Measurements from ENCODE around the gene PIAS2.

- no peak for TF ChIP-seq HDAC2 (IDR thresholded peaks at IDR 0.05)
- no peak for TF ChIP-seq FOS (IDR thresholded peaks at IDR 0.05; ENCODE audit: extremely low read depth, insufficient read length)
- TF ChIP-seq ATF1 (CRISPR knock-in tag; IDR thresholded peaks at IDR 0.05): no peak
- no peak for TF ChIP-seq ATF1 (tag; IDR thresholded peaks at IDR 0.05)
- TF ChIP-seq ARNT (IDR thresholded peaks at IDR 0.05): no peak
- no peak for TF ChIP-seq MXI1 (IDR thresholded peaks at IDR 0.05; ENCODE audit: low read depth, low read length)
- TF ChIP-seq XRCC3 (IDR thresholded peaks at IDR 0.05): no peak
- TF ChIP-seq L3MBTL2 (IDR thresholded peaks at IDR 0.05): no peak
- TF ChIP-seq DPF2 (IDR thresholded peaks at IDR 0.05): no peak
- TF ChIP-seq CTCF (IDR thresholded peaks at IDR 0.05 in 2 of 3, conservative IDR thresholded peaks at IDR 0.05 in 1 of 3; ENCODE audit: insufficient read depth in 2 of 3, low read depth in 1 of 3, low read length in 3 of 3): no peak
- no peak for TF ChIP-seq SP1 (CRISPR knock-in tag; IDR thresholded peaks at IDR 0.05)
- no peak for TF ChIP-seq RBM39 (optimal IDR thresholded peaks at IDR 0.05; ENCODE audit: low read depth, low read length)
Measured at GRCh38 chr18:46756025-46756558, 161.2 kb downstream of the PIAS2 start.
